ENCODE results near the gene MACF1.
A peak's percentile ranks its signal among the peaks of the same experiment; 100 is the strongest.

Gene MACF1

GRCh38 chr1:39266269-39266668 is 61.8 kb downstream of the MACF1 start:
- DNase-seq: no peak

- no peak for DNase-seq
Observed at GRCh38 chr1:39266792-39267191, 62.3 kb downstream of the MACF1 start.

- DNase-seq: peak; percentile 15 to 41
Observed at GRCh38 chr1:39268112-39268581, 63.7 kb downstream of the MACF1 start.

GRCh38 chr1:39268906-39269305 is 64.4 kb downstream of the MACF1 start:
- DNase-seq: no peak

GRCh38 chr1:39269349-39269748 is 64.9 kb downstream of the MACF1 start:
- no peak for DNase-seq

- DNase-seq: peak in 1 of 2 donors; percentile 68
Observed at GRCh38 chr1:39269791-39270342, 65.4 kb downstream of the MACF1 start.

- DNase-seq: no peak
Observed at GRCh38 chr1:39270368-39270767, 65.9 kb downstream of the MACF1 start.

GRCh38 chr1:39272027-39272797 is 67.7 kb downstream of the MACF1 start:
- no peak for DNase-seq

GRCh38 chr1:39272798-39273469 is 68.4 kb downstream of the MACF1 start:
- no peak for DNase-seq

- DNase-seq: no peak
Observed at GRCh38 chr1:39275836-39276507, 71.5 kb downstream of the MACF1 start.

- no peak for DNase-seq
Observed at GRCh38 chr1:39277879-39278278, 73.4 kb downstream of the MACF1 start.

- DNase-seq: no peak
Observed at GRCh38 chr1:39282537-39283216, 78.2 kb downstream of the MACF1 start.

- DNase-seq: no peak
Observed at GRCh38 chr1:39283858-39284257, 79.4 kb downstream of the MACF1 start.

GRCh38 chr1:39287541-39287940 is 83.0 kb downstream of the MACF1 start:
- DNase-seq: no peak

GRCh38 chr1:39288735-39289465 is 84.4 kb downstream of the MACF1 start:
- no peak for DNase-seq

GRCh38 chr1:39292401-39292800 is 87.9 kb downstream of the MACF1 start:
- DNase-seq: no peak

GRCh38 chr1:39293375-39294070 is 89.0 kb downstream of the MACF1 start:
- DNase-seq: no peak

- DNase-seq: no peak
Observed at GRCh38 chr1:39294531-39294930, 90.0 kb downstream of the MACF1 start.

- DNase-seq: no peak
Observed at GRCh38 chr1:39295901-39296300, 91.4 kb downstream of the MACF1 start.

GRCh38 chr1:39297551-39297950 is 93.1 kb downstream of the MACF1 start:
- no peak for DNase-seq

GRCh38 chr1:39301606-39302005 is 97.1 kb downstream of the MACF1 start:
- no peak for DNase-seq

GRCh38 chr1:39305555-39305954 is 101.1 kb downstream of the MACF1 start:
- no peak for DNase-seq
